T-helper 2 cell treated with Interferon-gamma antibody and Interleukin-4, amounts not matched to agents 100 ng/mL and 5 ng/mL, for 36 hours (primary cell): ENCODE measurements around the gene RASL11A. TPM values are rescaled to one million over a fixed set of nuclear protein-coding genes. Genes with fewer than 3 reads are reported as not detected.
"Not testable (repeated sequence)": the region's sequence is repeated elsewhere in the genome, so short reads cannot be mapped to it uniquely, and the experiment has no call there.

Experiments used
- intact Hi-C: fragments of 100-400 bp; cut with micrococcal nuclease; formaldehyde crosslinking; loops from one replicate; pipeline ENCODE4 v1.15.1; 2023
- total RNA-seq: library from RNA; stranded (reverse); gene quantifications from 2 replicates; pipeline ENCODE4 v1.2.3, GENCODE V29; 2022

The RASL11A gene
- total RNA-seq, 1 donor from 2014 or later: 0.45 TPM

- intact Hi-C loops: no loop called here
These were observed 3.7 kb upstream of the RASL11A start for GRCh38 chr13:27266917-27267316.

GRCh38 chr13:27267596-27267995 lies 3.0 kb upstream of the RASL11A start:
- intact Hi-C loops: no loop called here

- intact Hi-C loops: no loop called here
These were observed 1.4 kb upstream of the RASL11A start for GRCh38 chr13:27269114-27269665.

GRCh38 chr13:27271570-27272096 lies 1.0 kb downstream of the RASL11A start:
- intact Hi-C loops: loop anchor here (2.0 kb wide), 2 partner anchors 87 to 287 kb away; no protein-coding TSS in a partner anchor

- intact Hi-C loops: no loop called here
These were observed 3.2 kb downstream of the RASL11A start for GRCh38 chr13:27273658-27274425.

- intact Hi-C loops: no loop called here
These were observed 4.0 kb downstream of the RASL11A start for GRCh38 chr13:27274631-27275030.

- intact Hi-C loops: no loop called here
These were observed 5.6 kb downstream of the RASL11A start for GRCh38 chr13:27276188-27276587.

- intact Hi-C loops: no loop called here
These were observed 8.9 kb downstream of the RASL11A start for GRCh38 chr13:27279506-27279905.

- intact Hi-C loops: no loop called here
These were observed 9.5 kb downstream of the RASL11A start for GRCh38 chr13:27280009-27280656.

- intact Hi-C loops: no loop called here
These were observed 10.2 kb downstream of the RASL11A start for GRCh38 chr13:27280841-27281240.

- intact Hi-C loops: no loop called here
These were observed 10.8 kb downstream of the RASL11A start for GRCh38 chr13:27281420-27281819.

GRCh38 chr13:27283906-27284493 lies 13.4 kb downstream of the RASL11A start:
- intact Hi-C loops: no loop called here

GRCh38 chr13:27288392-27288791 lies 17.8 kb downstream of the RASL11A start:
- intact Hi-C loops: no loop called here

- intact Hi-C loops: no loop called here
These were observed 18.5 kb downstream of the RASL11A start for GRCh38 chr13:27289011-27289665.

GRCh38 chr13:27290715-27291114 lies 20.1 kb downstream of the RASL11A start:
- intact Hi-C loops: no loop called here

GRCh38 chr13:27291967-27292366 lies 21.3 kb downstream of the RASL11A start:
- intact Hi-C loops: not testable (repeated sequence)

- intact Hi-C loops: no loop called here
These were observed 22.6 kb downstream of the RASL11A start for GRCh38 chr13:27293076-27293691.

- intact Hi-C loops: no loop called here
These were observed 23.4 kb downstream of the RASL11A start for GRCh38 chr13:27293873-27294515.

GRCh38 chr13:27295096-27295495 lies 24.5 kb downstream of the RASL11A start:
- intact Hi-C loops: no loop called here

GRCh38 chr13:27295660-27296059 lies 25.0 kb downstream of the RASL11A start:
- intact Hi-C loops: no loop called here
